HG02588 (cell line): Measurements from ENCODE around the gene SNRPB.

ENCODE experiments used
- ATAC-seq: cut with Tn5 transposase; IDR thresholded peaks from one replicate; pipeline ENCODE4 v1.9.1; 2021; ENCODE audit warnings: mild to moderate bottlenecking, moderate library complexity; ENCODE audit not compliant: unreplicated experiment

SNRPB gene

DNA sequence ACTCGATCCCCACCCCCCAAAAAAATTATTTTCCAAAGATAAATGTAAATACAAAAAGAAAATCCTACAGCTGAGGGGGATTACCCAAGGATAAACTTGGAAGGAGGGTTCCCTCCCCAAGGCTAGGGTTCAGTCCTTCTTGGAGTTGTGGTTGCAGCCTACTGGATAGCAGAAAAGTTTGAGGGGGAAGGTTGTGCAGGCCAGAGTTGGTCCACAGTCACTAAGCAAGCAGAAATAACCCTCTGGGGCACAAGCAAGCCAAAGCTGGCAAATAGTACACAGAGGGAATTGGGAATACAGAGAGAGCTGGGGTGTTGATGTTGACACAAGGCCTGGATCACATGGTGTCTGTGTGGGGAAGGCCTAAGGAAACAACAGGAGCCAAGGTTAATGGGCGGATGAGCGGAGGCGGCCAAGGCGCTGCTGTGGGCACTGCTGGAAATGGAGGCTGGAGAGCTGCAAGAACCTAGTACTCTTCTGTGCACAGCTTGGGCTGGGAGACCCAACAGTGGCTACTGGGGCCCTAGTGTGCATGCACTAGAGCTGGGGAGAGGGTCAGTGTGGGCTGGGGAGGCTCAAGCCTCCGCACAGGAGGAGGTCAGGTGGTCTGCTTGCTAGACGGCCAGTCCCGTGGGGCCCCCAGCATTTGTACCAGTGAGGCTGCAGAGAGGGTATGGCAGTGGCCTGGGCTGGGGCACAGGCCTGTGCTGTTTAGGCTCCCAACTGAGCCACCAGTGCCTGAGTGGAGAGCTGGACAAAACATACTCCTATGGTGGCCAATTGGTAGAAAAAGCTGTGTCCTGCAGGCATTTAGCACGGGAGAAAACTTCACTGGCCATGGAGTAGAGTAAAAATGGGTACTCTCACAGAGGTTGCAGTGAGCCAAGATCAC lies 5.5 kb upstream of the SNRPB start:
- ATAC-seq: no peak

DNA sequence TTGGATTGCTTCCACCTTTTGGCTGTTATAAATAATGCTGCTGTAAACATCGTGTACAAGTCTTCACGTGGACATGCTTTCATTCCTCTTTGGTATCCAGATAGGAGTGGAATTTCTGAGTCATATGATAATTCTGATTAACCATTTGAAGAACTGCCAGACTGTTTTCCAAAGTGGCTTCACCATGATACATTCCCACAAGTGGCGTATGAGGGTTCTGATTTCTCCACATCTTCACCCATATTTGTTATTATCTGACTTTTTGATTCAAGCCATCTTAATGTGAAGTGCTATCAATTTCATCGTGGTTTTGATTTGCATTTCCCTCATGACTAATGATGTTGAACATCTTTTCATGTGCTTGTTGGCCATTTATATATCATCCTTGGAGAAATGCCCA lies 2.9 kb upstream of the SNRPB start:
- no peak for ATAC-seq

DNA sequence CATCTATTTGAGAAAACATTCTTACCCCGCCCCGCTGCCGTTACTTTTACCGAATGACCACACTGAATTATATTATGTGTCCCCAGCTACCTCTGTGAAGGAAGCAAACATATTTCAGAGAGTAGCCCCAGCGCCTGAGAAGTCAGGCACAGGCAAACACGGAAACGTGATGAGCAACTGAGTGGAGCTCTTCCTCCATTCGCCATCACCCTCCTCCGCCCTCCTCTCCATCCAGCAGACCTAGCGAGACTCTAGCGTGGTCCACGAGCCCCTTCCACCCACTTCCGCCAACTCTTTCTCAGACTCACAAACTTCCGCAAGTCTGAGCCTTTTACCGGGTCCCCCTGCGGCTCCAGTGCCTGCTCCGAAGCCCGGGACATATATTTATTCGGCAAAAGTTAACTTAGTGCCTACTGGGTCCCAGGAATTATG lies 582 bp downstream of the SNRPB start:
- peak; percentile 32 for ATAC-seq

DNA sequence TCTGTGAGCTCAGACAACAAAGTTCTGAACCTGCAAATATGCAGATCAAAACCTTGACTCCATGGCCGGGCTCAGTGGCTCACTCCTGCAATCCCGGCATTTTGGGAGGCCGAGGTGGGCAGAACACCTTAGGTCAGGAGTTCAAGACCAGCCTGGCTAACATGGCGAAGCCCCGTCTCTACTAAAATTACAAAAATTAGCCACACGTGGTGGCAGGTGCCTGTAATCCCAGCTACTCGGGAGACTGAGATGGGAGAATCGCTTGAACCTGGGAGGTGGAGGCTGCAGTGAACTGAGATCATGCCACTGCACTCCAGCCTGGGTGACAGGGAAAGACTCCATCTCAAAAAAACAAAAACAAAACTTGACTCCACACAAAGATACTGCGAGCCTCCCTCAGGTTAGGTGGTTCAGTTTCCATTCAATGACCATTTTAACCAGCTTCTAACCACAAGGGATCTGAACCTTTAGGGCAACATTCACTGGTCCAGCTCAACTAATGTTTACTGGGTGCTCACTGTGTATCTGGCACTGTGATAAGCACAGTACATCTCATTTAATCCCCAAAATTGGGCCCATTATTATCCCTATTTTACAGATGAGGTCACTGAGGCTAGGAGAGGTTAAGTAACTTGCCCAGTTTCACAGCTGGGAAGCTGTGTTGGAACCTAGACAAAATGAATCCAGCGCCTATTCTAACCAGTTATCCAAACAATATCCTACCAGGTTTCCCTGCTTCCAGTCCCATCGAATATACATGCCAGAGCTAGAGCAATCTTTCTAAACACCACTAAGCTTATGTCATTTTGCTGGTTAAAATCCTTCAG lies 1.8 kb downstream of the SNRPB start:
- no peak for ATAC-seq

GRCh38 chr20:2467412-2467811 lies 3.2 kb downstream of the SNRPB start:
- no peak for ATAC-seq

- no peak for ATAC-seq
Observed at GRCh38 chr20:2465100-2465499, 5.5 kb downstream of the SNRPB start.

GRCh38 chr20:2463616-2464365 lies 6.8 kb downstream of the SNRPB start:
- no peak for ATAC-seq

- no peak for ATAC-seq
Observed at GRCh38 chr20:2462484-2462883, 8.1 kb downstream of the SNRPB start.

DNA sequence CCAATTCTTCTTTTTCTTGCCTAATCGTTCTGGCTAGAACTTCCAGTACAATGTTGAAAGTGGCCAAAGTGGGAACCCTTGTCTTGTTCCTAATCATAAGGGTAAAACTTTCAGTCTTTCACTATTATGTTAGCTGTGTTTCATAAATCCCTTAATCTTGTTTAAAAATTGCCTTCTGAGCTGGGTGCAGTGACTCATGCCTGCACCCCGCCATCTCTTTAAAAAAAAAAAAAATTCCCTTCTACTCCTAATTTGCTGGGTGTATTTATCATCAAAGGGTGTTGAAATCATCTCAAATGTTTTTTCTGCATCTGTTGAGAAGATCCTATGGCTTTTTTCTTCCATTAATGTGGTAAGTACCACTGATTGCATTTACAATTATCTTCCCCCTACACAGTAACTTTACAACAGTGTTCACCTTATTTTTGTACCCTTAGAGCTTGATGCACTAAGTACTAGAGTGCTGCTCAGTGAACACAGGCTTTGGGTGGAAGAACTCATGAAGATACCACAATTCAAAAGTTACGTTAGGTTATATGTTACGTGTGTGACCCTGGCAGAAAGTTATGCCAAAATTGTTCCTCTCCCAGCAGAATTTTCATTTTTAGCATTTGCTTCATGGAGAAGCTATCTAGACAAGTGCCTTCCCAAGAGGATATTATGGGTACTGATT lies 9.7 kb downstream of the SNRPB start:
- ATAC-seq: no peak

GRCh38 chr20:2459981-2460751 lies 10.4 kb downstream of the SNRPB start:
- no peak for ATAC-seq

DNA sequence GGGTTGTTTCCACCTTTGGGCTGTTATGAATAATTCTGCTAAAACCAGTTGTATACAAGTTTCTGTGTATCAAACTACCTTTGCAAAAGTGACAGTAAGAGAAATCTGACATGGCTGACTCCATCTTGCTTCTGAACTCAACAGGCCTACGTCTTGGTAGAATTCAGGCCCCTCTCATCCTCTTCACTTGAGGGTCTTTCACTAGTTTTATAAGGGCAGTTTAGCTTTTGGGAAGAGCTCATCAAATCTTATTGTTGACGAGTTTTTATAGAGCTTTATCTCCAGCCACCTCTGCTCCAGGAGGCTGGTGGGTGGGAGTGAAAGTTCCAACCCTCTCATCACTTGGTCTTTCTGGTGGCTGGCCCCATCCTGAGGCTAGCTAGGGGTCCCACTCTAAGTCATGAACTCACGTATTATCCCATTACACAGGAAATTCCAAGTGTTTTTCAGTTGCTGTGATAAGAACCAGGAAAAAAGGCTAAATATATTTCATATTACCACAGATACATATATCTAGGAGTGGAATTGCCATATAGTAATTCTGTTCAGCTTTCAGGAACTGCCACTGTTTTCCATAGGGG lies 11.6 kb downstream of the SNRPB start:
- no peak for ATAC-seq

DNA sequence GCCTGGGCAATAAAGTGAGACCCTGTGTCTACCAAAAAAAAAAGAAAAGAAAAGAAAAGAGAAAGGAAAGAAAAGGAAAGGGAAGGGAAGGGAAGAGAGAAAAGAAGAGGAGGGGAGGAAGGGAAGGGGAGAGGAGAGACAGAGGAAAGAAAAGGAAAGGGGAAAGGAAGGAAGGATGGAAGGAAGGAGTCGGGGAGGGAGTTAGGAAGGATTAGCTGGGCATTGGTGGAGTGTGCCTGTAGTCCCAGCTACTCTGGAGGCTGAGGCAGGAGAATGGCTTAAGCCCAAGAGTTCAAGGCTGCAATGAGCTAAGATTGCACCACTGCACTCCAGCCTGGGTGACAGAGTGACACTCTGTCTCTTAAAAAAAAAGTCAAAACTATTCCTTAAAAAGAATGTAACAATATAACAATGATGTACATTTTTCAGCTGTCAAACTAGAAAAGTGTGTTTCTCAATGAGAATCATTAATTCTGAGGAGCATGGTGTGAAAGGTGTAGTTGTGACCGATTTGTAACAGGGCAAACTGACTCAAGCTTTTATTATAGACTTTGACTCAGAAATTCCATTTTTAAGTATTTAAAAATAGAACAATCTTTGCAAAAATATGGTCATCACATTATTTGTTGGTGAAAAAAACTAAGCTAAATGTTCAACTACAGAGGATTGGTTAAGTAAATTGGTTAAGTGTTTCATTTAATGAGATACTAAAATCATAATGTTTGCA lies 14.7 kb downstream of the SNRPB start:
- no peak for ATAC-seq

GRCh38 chr20:2453792-2454191 lies 16.8 kb downstream of the SNRPB start:
- no peak for ATAC-seq

DNA sequence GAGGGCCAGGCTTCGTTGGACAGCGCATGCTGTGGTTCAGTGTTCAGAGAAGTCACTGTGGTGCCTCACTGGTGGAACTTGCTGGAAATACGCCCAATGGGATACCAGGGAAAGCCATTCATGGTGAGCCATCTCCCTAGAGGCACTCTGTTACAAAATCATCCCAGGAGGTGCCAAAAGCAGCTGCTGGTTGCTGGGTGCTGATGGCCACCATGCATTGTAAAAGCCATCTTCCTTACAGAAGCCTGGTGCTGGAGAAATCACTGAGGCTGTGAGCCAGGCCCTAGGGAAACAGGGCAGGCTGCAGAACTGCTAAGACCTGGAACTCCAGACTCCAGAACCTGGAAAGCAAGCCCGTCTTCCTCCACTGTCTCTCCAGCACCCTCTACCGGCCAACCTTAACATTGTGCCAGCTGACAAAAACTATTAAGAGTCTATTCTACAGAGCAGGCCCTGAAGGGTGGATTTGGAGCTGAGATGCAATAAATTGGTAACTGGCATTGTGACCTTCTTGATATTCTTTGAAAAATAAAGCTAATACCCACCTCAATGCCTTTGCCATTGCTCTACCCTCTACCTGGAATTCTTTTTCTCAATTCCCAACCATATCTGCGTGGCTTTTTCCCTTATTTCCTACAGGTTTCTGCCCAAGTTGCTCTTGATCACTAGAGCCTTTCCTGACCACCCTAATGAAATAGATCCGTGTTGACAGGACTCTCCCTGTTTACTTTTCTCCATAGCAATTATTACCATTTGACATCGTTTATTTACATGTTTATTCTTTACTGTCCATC lies 18.5 kb downstream of the SNRPB start:
- ATAC-seq: no peak

DNA sequence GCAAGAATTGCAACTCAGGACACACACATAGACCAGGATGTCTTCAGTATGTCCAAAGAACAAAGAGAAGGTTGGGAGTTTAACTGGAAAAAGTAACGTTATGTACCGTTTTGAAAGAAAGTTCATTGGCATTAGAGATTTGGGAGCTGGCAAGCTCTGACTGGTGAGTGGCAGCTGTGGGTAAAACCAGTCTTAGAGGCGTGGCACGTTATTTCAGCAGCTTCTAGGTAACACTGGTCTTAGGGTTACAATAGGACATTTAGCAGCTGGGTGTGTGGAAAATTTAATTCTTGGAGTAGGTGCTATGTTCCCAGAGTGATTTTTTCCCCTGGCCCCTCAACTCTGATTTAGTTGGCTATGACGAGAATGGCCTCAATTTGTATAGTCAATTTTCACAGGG lies 19.2 kb downstream of the SNRPB start:
- no peak for ATAC-seq

DNA sequence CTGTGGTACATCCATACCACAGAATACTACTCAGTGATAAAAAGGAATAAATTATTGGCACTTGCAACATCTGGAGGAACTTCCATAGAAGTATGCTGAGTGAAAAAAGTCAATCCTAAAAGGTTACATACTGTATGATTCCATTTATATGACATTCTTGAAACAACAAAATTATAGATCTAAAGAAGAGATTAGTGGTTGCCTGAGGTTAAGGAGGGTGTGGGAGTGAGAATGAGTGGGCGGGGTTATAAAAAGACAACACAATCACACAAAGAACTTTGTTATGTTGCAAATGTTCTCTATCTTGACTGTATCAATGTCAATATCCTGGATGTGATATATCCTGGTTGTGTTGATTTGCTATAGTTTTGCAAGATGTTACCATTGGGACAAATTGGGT lies 21.2 kb downstream of the SNRPB start:
- ATAC-seq: no peak

GRCh38 chr20:2446845-2447244 lies 23.7 kb downstream of the SNRPB start:
- no peak for ATAC-seq

DNA sequence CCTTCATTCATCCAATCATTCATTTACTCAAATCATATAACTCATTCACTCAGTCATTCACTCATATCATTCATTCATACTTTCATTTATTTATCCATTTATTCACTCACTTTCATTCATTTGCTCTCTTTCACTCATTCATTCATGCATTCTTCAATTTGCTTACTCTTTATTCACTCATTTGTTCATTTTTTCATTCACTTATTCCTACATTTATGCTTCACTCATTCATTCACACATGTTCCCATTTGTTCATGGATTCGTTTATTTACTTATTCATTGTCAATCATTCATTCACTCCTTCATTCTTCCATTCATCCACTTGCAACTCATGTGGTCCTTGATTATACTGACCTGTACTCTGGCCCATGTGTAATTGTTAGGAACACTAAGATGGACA lies 39.4 kb downstream of the SNRPB start:
- no peak for ATAC-seq
